NCI-H1694 (cell line): ENCODE data around the gene SORCS3.

Experiments used
- DNase-seq: peaks from one replicate; lab custom pipeline; 2025; lab: John Stamatoyannopoulos, UW

SORCS3 gene

GRCh38 chr10:104850023-104850422, 208.9 kb downstream of the SORCS3 start:
- DNase-seq: no peak

DNA sequence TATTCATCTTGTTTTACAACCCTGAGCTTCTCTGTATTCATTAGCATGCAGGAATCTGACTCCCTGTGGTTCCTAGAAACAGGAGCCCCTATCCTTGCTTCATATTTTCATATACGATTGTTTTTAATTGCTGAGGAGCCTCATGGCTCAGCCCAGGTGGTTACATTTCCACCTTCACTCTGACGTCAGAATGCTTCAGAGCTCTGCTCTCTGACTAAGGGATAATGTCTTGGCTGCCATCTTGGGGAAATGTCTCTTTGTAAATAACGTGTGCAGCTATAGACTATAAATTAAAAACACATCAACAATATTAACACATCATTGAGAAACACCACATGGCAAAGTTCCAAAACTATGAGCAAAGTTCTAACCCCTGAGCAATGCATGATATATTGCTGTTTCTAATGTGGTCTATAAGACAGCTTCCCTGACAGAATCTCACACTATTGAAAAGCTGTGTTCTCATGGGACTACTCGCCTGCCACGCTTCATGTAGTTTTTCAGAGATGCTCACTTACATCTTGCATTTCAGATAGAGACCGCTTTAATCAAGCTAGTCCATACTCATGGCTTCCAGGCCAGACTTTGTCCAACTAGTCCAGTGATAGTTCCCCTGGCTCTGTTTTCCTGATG, 227.0 kb downstream of the SORCS3 start:
- no peak for DNase-seq

- no peak for DNase-seq
Observed at GRCh38 chr10:104872691-104873090, 231.6 kb downstream of the SORCS3 start.

DNA sequence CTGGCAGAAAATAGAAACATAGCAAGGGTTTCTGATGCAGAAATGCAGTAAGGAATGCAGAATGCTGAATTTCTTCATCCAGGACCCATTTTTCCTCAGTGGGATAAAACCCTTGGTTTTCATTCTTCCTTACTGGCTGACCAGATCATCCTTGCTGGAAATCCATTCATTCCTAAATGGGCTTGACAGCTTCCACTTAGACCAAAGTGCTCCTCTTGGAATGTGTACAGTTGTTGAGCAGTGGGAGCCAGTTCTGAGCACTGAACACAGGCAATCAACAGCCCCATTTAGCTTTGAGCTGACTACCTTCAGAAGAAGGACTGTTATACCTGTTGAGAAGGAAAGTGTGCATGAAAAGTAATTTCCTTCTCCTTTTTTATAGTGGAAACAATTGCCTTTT, 232.1 kb downstream of the SORCS3 start:
- no peak for DNase-seq

GRCh38 chr10:104875561-104875960, 234.5 kb downstream of the SORCS3 start:
- DNase-seq: no peak

- DNase-seq: no peak
Observed at GRCh38 chr10:104880624-104881398, 239.7 kb downstream of the SORCS3 start.

DNA sequence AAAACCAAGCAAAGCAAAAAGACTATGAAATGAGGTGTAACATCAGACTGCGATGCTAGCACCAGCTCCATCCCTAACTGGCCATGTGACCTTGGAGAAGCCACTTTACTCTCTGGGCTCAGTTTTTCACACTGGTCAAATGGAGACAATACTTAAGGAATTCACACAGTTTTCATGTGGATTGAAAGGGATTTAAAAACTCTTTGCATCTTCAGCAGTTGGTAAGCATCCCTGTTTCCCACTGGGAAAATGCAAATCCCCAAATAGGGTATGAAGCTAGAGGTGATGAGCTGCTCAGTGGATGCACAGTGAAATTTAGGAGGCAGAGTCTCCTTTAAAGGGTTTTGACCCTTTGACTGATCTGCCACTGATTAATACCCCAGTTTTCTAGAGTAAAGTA, 240.7 kb downstream of the SORCS3 start:
- DNase-seq: no peak

DNA sequence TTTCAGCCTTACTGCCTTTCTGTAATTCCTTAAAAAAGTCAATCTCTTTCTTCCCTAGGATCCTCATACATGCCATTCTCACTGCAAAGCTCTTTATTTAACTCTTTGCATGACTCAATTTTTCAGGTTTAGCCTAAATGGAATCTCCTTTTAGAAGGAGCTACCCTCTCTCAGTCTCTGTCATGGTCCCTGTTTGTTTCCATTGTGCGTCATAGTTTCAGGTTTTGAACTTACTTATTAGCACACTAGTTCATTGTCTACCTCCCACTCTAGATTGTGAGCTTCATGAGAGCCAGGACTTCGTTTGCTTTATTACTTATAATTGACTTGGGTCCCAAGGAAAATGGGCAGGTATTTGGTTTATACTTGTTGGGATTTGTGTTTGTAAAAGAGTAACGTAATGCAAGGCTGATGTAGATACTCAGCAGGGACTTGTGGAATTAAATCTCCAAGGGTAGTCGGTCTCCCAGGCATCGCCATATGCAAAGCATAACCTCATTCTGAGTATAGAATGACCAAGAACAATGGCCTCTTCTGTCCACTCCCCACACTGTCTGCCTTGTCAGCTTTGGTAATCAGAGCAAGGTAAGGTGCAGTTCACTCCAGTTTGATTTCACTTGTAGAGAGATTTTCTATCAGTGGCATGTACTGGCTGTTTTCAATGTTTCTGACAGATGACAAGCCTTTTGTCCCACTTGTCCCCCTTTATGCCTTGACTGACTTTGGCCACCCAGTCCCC, 252.0 kb downstream of the SORCS3 start:
- DNase-seq: no peak

GRCh38 chr10:104893701-104894100, 252.6 kb downstream of the SORCS3 start:
- DNase-seq: no peak

DNA sequence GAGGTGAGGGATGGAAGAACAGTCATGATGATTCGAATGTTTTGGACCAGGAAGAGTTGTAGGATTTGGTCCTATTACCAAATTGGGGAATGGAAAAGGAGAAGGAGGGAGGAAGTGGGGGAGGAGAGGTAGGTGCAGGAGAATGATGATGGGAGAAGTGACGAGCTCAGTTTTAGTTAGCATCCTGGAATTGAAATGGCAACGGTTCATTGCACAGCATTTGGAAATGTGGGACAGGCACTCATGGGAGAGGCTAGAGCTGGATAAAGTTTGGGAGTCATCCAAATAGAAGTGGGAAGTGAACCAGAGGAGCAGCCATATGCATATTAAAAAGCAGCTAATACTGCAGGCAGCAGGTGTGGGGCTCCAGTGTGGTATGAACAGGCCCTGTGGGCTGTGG, 253.6 kb downstream of the SORCS3 start:
- no peak for DNase-seq

DNA sequence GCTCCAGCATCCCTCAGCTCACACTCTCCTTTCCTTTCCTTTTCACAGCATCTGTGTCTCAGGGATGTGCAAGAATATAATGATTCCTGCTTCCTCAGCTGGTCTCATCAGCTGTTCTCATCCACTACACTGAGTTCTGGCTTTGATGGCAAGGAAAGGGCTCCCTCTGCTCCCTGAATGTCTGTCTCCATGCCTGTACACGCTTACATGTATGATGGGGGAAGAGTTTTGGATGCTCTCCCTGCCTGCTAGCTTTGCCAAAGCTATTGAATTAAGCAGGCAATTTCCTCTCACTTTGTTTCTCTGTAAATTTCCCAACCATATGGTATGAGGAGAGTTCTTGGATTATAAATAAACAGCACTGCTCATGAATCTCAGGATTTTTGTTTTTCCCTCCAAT, 254.5 kb downstream of the SORCS3 start:
- DNase-seq: no peak

- DNase-seq: no peak
Observed at GRCh38 chr10:104895981-104896380, 254.9 kb downstream of the SORCS3 start.

DNA sequence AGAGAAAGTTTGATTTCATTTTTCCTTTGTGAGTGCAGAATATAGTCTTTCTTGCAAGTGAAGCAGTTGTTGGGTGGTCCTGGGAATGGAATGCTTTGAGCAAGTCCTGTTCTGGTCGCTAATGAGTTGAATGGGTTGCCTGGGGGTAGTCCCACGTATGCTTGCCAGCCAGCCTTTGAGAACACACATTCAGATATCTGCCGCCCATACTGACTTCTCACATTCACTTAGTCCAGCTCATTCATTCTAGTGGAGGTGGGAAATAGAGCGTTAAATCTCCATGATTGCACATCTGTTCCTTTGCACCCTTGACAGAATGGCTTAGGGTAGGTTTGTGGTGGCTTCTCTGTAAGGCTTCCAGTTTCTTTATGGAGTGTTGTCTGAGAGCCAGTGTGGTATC, 256.6 kb downstream of the SORCS3 start:
- no peak for DNase-seq

DNA sequence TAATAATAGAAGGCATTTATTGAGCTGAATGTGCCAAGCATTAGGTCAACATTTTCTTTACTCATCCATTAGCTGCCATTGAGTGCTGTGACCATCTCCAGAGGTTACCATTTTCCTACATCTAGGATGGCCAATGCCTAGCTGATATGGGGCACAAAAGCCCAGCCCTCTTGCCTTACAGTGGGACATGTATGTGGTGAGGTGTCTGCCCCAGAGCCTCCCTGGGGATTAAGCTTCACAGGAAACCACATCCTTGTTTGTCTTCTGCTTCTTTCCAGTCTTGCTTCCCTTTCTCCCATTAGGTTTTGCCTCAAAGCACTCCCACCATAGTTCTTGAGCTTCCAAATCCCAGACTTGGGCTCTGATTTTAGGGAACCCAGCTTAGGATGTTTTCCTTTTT, 258.7 kb downstream of the SORCS3 start:
- DNase-seq: no peak

- DNase-seq: no peak
Observed at GRCh38 chr10:104903433-104903832, 262.3 kb downstream of the SORCS3 start.

DNA sequence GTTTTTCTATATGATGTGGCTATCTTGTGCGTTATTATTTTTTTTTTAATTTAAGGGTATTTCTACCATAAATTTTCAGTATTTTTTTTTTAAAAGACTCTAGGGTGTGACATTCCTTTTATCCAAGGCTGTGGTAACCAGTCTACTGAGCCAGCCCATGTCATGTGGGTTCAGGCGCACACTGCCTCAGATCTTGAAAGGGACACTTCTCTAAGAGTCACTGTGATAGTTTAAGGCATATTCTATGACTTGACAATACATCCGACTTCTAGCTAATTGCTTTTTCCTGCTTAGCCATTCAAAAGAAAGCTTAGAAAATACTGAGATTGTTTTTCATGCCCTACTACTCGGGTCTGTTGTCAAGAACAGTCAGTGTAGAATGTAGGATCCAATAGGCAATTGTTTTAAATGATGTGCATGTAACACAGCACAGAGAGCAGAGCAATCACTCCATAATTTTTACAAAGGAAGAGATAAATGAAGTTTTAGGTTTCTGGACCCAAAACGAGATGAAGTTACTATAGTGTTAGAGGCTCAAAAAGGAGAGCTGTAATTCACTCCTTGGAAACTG, 263.7 kb downstream of the SORCS3 start:
- DNase-seq: no peak

DNA sequence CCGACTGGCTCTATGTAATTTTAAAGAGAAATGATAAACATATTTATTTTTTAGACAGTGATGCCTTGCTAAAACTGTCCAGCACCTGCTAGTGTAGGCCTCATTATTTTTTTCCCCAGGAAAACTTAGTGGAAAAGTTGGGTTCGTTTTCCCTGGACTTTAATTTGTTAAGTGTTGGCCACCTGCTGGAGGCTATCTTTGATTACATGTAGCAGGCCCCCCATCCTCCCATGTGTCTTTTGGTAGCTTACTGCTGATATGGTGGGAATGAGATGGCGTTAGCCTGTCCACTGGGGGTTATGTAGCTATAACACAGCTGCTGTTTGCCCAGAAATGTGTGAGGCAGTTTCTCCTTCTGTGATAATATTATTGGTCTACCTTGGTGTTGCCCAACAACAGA, 265.0 kb downstream of the SORCS3 start:
- DNase-seq: no peak

- DNase-seq: no peak
Observed at GRCh38 chr10:104907521-104907920, 266.4 kb downstream of the SORCS3 start.

GRCh38 chr10:104908581-104908980, 267.5 kb downstream of the SORCS3 start:
- no peak for DNase-seq

- DNase-seq: no peak
Observed at GRCh38 chr10:104910712-104911111, 269.6 kb downstream of the SORCS3 start.

- DNase-seq: no peak
Observed at GRCh38 chr10:104913390-104913789, 272.3 kb downstream of the SORCS3 start.

DNA sequence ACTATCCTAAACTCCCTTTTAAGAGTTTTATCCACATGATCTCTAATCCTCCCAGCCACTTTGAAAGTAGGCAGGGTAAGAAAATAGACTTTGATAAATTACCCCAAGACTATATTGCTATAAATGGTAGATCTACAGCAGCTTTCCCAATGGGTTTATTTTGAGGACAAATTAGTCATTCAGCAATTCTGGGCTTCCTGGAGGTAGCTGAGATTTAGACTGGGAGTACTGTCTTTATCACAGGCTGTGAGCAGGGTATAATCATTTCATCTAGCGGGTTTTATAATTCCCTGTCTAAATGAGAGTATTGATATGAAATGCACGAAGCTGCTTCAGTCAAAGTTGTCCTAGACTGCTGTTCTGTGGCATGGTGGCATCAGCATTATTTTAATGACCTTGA, 279.4 kb downstream of the SORCS3 start:
- DNase-seq: no peak

DNA sequence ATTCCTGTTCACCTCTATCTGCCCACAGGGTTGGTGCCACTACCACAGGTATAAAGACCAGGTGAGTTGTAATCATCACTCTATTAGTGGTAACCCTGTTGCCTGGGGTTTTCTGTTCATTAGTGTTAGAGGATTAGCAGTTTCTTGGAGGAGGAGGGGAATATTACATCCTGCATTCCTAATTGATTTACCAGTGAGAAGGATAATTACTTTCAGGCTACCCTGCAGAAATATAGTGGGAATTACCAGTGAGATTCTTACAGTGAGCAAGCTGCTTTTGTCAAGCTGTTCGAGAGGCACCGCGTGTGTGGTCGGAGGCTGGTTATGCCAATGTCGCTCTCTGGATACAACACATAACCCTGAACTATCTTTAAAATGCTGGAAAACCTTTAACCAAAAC, 280.7 kb downstream of the SORCS3 start:
- no peak for DNase-seq
